Measurements from ENCODE around the gene HAUS8. TPM values are rescaled to one million over a fixed set of nuclear protein-coding genes. Genes with fewer than 3 reads are reported as not detected.

The HAUS8 gene
- total and polyA plus RNA-seq, 2 of the 13 experiments (the other 11 are each of a cell fraction or from before 2014, with no cell fraction given), result 7.8 to 17.5 TPM

DNA sequence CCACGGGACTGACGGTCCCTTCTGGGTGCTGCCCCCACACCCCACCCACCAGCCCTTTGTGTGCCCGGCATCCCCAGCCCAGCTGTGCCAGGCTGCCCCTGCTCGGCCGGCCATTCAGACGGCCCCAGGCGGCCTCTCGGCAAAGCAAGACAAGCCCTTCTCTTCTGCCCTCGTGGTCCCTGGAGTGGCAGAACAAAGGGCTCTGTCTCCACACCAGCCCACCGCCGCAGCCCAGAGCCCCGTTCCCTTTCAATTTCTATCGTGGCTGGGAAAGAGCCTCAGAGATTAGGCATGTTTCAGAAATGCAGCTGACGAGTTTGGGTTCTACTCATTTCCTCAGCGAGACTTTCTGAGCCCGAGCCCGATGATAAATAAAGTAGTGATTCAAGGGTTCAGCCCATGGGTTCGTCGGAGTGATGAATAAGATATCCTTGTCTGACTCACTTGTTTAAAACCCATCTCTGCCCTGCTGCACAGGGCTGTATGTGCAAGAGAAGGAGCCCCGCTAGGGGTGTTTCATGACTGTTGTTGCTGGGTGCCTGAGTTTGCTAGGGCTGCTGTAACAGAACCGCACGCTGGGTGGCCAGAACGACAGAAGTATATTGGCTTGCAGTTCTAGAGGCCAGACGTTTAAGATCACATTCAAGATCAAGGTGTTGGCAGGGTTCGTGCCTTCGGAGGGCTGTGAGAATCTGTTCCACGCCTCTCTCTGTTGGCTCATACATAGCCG, 4.6 kb upstream of the HAUS8 start (continued):
- peak; percentile 51; the same call in 1 of the 2 replicates for TF ChIP-seq RARA (CRISPR knock-in tag; IDR thresholded peaks at IDR 0.05)
- TF ChIP-seq, protein P1, sequence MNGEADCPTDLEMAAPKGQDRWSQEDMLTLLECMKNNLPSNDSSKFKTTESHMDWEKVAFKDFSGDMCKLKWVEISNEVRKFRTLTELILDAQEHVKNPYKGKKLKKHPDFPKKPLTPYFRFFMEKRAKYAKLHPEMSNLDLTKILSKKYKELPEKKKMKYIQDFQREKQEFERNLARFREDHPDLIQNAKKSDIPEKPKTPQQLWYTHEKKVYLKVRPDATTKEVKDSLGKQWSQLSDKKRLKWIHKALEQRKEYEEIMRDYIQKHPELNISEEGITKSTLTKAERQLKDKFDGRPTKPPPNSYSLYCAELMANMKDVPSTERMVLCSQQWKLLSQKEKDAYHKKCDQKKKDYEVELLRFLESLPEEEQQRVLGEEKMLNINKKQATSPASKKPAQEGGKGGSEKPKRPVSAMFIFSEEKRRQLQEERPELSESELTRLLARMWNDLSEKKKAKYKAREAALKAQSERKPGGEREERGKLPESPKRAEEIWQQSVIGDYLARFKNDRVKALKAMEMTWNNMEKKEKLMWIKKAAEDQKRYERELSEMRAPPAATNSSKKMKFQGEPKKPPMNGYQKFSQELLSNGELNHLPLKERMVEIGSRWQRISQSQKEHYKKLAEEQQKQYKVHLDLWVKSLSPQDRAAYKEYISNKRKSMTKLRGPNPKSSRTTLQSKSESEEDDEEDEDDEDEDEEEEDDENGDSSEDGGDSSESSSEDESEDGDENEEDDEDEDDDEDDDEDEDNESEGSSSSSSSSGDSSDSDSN (CRISPR knock-in tag; IDR thresholded peaks at IDR 0.05), result peak; percentile 47; the same call in 1 of the 2 replicates
- no peak for TF ChIP-seq SOX6 (IDR thresholded peaks at IDR 0.05)
- peak; percentile 46; the same call in 1 of the 2 replicates for TF ChIP-seq SOX6 (CRISPR knock-in tag; IDR thresholded peaks at IDR 0.05)
- TF ChIP-seq, protein P2, sequence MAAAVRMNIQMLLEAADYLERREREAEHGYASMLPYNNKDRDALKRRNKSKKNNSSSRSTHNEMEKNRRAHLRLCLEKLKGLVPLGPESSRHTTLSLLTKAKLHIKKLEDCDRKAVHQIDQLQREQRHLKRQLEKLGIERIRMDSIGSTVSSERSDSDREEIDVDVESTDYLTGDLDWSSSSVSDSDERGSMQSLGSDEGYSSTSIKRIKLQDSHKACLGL (CRISPR knock-in tag; IDR thresholded peaks at IDR 0.05), result 0 out of 2 replicates have a peak, but pooled peaks have one; percentile 31
- TF ChIP-seq, protein P3, sequence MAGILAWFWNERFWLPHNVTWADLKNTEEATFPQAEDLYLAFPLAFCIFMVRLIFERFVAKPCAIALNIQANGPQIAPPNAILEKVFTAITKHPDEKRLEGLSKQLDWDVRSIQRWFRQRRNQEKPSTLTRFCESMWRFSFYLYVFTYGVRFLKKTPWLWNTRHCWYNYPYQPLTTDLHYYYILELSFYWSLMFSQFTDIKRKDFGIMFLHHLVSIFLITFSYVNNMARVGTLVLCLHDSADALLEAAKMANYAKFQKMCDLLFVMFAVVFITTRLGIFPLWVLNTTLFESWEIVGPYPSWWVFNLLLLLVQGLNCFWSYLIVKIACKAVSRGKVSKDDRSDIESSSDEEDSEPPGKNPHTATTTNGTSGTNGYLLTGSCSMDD (CRISPR knock-in tag; IDR thresholded peaks at IDR 0.05), result no peak
- TF ChIP-seq SKI (IDR thresholded peaks at IDR 0.05; ENCODE audit: partially characterized antibody), result peak; percentile 83
- TF ChIP-seq, protein P4, sequence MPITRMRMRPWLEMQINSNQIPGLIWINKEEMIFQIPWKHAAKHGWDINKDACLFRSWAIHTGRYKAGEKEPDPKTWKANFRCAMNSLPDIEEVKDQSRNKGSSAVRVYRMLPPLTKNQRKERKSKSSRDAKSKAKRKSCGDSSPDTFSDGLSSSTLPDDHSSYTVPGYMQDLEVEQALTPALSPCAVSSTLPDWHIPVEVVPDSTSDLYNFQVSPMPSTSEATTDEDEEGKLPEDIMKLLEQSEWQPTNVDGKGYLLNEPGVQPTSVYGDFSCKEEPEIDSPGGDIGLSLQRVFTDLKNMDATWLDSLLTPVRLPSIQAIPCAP (CRISPR knock-in tag; IDR thresholded peaks at IDR 0.05; ENCODE audit: low read depth), result no peak
- TF ChIP-seq SMAD1 (CRISPR knock-in tag; IDR thresholded peaks at IDR 0.05; ENCODE audit: borderline replicate concordance, low read depth), result no peak
- 0 out of 2 replicates have a peak, but pooled peaks have one; percentile 23 for TF ChIP-seq ERF (CRISPR knock-in tag; IDR thresholded peaks at IDR 0.05)
- 0 out of 2 replicates have a peak, but pooled peaks have one; percentile 14 for TF ChIP-seq PITX1 (CRISPR knock-in tag; IDR thresholded peaks at IDR 0.05)
- no peak for TF ChIP-seq ZNF292 (CRISPR knock-in tag; IDR thresholded peaks at IDR 0.05; ENCODE audit: borderline replicate concordance, low read depth)
- TF ChIP-seq ZFP41 (CRISPR knock-in tag; IDR thresholded peaks at IDR 0.05; ENCODE audit: borderline replicate concordance), result no peak
- no peak for TF ChIP-seq ZBTB1 (CRISPR knock-in tag; IDR thresholded peaks at IDR 0.05; ENCODE audit: borderline replicate concordance)
- TF ChIP-seq ASH2L (IDR thresholded peaks at IDR 0.05; ENCODE audit: insufficient read length, low read depth, low read length), result peak; percentile 52
- TF ChIP-seq MBD4 (IDR thresholded peaks at IDR 0.05; ENCODE audit: borderline replicate concordance, low read length), result no peak
- TF ChIP-seq POLR2A (IDR thresholded peaks at IDR 0.05; ENCODE audit: insufficient read depth in 1 of 2, low read depth in 2 of 2, low read length in 2 of 2), result peak in 1 of 2 experiments; percentile 38; a peak in 1 of 4 replicates
- TF ChIP-seq, protein P5, sequence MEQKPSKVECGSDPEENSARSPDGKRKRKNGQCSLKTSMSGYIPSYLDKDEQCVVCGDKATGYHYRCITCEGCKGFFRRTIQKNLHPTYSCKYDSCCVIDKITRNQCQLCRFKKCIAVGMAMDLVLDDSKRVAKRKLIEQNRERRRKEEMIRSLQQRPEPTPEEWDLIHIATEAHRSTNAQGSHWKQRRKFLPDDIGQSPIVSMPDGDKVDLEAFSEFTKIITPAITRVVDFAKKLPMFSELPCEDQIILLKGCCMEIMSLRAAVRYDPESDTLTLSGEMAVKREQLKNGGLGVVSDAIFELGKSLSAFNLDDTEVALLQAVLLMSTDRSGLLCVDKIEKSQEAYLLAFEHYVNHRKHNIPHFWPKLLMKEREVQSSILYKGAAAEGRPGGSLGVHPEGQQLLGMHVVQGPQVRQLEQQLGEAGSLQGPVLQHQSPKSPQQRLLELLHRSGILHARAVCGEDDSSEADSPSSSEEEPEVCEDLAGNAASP (CRISPR knock-in tag; IDR thresholded peaks at IDR 0.05; ENCODE audit: borderline replicate concordance), result 0 out of 2 replicates have a peak, but pooled peaks have one; percentile 15
- TF ChIP-seq, protein P6, sequence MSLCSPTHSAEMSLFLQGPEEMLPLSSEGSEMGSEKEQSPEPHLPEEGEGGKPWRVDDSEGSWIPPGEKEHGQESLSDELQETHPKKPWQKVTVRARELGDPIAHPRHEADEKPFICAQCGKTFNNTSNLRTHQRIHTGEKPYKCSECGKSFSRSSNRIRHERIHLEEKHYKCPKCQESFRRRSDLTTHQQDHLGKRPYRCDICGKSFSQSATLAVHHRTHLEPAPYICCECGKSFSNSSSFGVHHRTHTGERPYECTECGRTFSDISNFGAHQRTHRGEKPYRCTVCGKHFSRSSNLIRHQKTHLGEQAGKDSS (CRISPR knock-in tag; IDR thresholded peaks at IDR 0.05; ENCODE audit: borderline replicate concordance, low read depth), result 0 out of 2 replicates have a peak, but pooled peaks have one; percentile 25
- no peak for TF ChIP-seq ZNF782 (CRISPR knock-in tag; IDR thresholded peaks at IDR 0.05; ENCODE audit: borderline replicate concordance)
- TF ChIP-seq THYN1 (CRISPR knock-in tag; IDR thresholded peaks at IDR 0.05; ENCODE audit: borderline replicate concordance, low read depth), result no peak
- TF ChIP-seq ZNF34 (CRISPR knock-in tag; IDR thresholded peaks at IDR 0.05; ENCODE audit: borderline replicate concordance), result no peak

Data from HepG2 (cell line).